ENCODE data around the gene C17orf100. TPM values are rescaled to one million over a fixed set of nuclear protein-coding genes. Genes with fewer than 3 reads are reported as not detected.

Gene C17orf100
- total and polyA plus RNA-seq, 9 of the 15 experiments (the other 6 are each of a cell fraction or from before 2014, with no cell fraction given) = 0.04 to 1.7 (median 0.43) TPM

GRCh38 chr17:6637458-6637840 is 14.1 kb upstream of the C17orf100 start:
- H3K4me1 ChIP-seq (replicated peaks in 1 of 2; ENCODE audit: control insufficient read depth in 2 of 2, insufficient read depth in 2 of 2, low read length in 2 of 2) = peaks cover 8 to 43% of the 10 kb centered on the region in 2 experiments; a peak in 4 of 5 replicates
- intact Hi-C loops (cut with micrococcal nuclease) = no loop called here
- no peaks in the 10 kb centered on the region for H3K9me1 ChIP-seq (ENCODE audit: control insufficient read depth, insufficient read depth, low read length)
- peak overlapping the region in 1 of 2 experiments; percentile 64; a peak in 2 of 4 replicates for H3K9ac ChIP-seq (ENCODE audit: insufficient read depth in 1 of 2, low read depth in 2 of 2, low read length in 2 of 2)
- H3K27ac ChIP-seq (ENCODE audit: extremely low read depth, low read depth, low read length) = no peak overlapping the region
- no peak for FAIRE-seq
- ATAC-seq = no peak
- H3K4me3 ChIP-seq = no peak overlapping the region
- no peaks in the 10 kb centered on the region for H3K27me3 ChIP-seq (ENCODE audit: control insufficient read depth in 2 of 2, insufficient read depth in 2 of 2, low read length in 2 of 2)
- no peaks in the 10 kb centered on the region for H4K20me1 ChIP-seq (replicated peaks; ENCODE audit: control insufficient read depth, insufficient read depth, low read length)
- WGBS (ENCODE audit: insufficient coverage, low coverage, missing lambda C conversion rate) = 88% methylated on average over 4 of the region's 6 CpGs
- in situ Hi-C loops (cut with MboI) = no loop called here
- no peak overlapping the region for H2AFZ ChIP-seq (ENCODE audit: low read depth, low read length)
- TF ChIP-seq SAP30 (IDR thresholded peaks at IDR 0.05; ENCODE audit: borderline replicate concordance, insufficient read depth, low read depth, low read length, poor library complexity, severe bottlenecking) (no peak), POLR2G (IDR thresholded peaks at IDR 0.05; ENCODE audit: low read depth, low read length) (0 out of 2 replicates have a peak, but pooled peaks have one; percentile 16)
- peaks cover 34% of the 10 kb centered on the region for H3K79me2 ChIP-seq (ENCODE audit: control insufficient read depth, insufficient read depth, low read length)
- no peak overlapping the region for H3K4me2 ChIP-seq (ENCODE audit: insufficient read depth, low read length)
- no TSS peak for BruUV-seq (replicated peaks)
- DNase-seq (ENCODE audit: extremely low read depth in 1 of 4, low spot score in 3 of 4) = no peak
- no peaks in the 10 kb centered on the region for H3K9me3 ChIP-seq (replicated peaks; ENCODE audit: control insufficient read depth, insufficient read depth, low read depth, low read length)
- peaks cover 27% of the 10 kb centered on the region for H3K36me3 ChIP-seq (ENCODE audit: control insufficient read depth, insufficient read depth, low read length)
- POLR2A ChIA-PET = interaction anchor here (0.6 to 2.3 kb wide), 3 partner anchors 13 to 110 kb away, joined by 3 to 7 read pairs (median 3); no protein-coding TSS in a partner anchor
- CTCF ChIA-PET (ENCODE audit: low intra/inter-chr PET ratio) = no interaction called here

GRCh38 chr17:6638046-6638908 is 13.3 kb upstream of the C17orf100 start:
- FAIRE-seq = no peak
- peaks cover 42% of the 10 kb centered on the region for H3K79me2 ChIP-seq (ENCODE audit: control insufficient read depth, insufficient read depth, low read length)
- H2AFZ ChIP-seq (ENCODE audit: low read depth, low read length) = no peak overlapping the region
- ATAC-seq = no peak
- CTCF ChIA-PET (ENCODE audit: low intra/inter-chr PET ratio) = no interaction called here
- H3K9ac ChIP-seq (ENCODE audit: insufficient read depth in 1 of 2, low read depth in 2 of 2, low read length in 2 of 2) = peak overlapping the region in 1 of 2 experiments; percentile 97; a peak in 2 of 4 replicates
- H3K36me3 ChIP-seq (ENCODE audit: control insufficient read depth, insufficient read depth, low read length) = peaks cover 27% of the 10 kb centered on the region
- no peaks in the 10 kb centered on the region for H3K9me1 ChIP-seq (ENCODE audit: control insufficient read depth, insufficient read depth, low read length)
- H4K20me1 ChIP-seq (replicated peaks; ENCODE audit: control insufficient read depth, insufficient read depth, low read length) = no peaks in the 10 kb centered on the region
- no TSS peak for BruUV-seq (replicated peaks)
- no peak for DNase-seq (ENCODE audit: extremely low read depth in 1 of 4, low spot score in 3 of 4)
- WGBS (ENCODE audit: insufficient coverage, low coverage, missing lambda C conversion rate) = 83% methylated on average over 16 of the region's 24 CpGs
- intact Hi-C loops (cut with micrococcal nuclease) = no loop called here
- no peaks in the 10 kb centered on the region for H3K27me3 ChIP-seq (ENCODE audit: control insufficient read depth in 2 of 2, insufficient read depth in 2 of 2, low read length in 2 of 2)
- in situ Hi-C loops (cut with MboI) = no loop called here
- H3K4me1 ChIP-seq (replicated peaks in 1 of 2; ENCODE audit: control insufficient read depth in 2 of 2, insufficient read depth in 2 of 2, low read length in 2 of 2) = peaks cover 8 to 43% of the 10 kb centered on the region in 2 experiments; a peak in 4 of 5 replicates
- H3K4me3 ChIP-seq = no peak overlapping the region; the same call in 1 of the 2 replicates
- POLR2A ChIA-PET = interaction anchor here (0.6 to 2.3 kb wide), 4 partner anchors 14 to 379 kb away, joined by 3 to 7 read pairs (median 3); no protein-coding TSS in a partner anchor
- no peaks in the 10 kb centered on the region for H3K9me3 ChIP-seq (replicated peaks; ENCODE audit: control insufficient read depth, insufficient read depth, low read depth, low read length)
- no peak overlapping the region; the same call in 2 of the 3 replicates for H3K27ac ChIP-seq (ENCODE audit: extremely low read depth, low read depth, low read length)
- 0 out of 2 replicates have a peak overlapping the region, but pooled peaks have one; percentile 86 for H3K4me2 ChIP-seq (ENCODE audit: insufficient read depth, low read length)
- no peak for TF ChIP-seq ZNF274 (IDR thresholded peaks at IDR 0.05; ENCODE audit: borderline replicate concordance, low read depth, low read length)
- no peak for TF ChIP-seq USF1 (CRISPR knock-in tag; IDR thresholded peaks at IDR 0.05)
- no peak for TF ChIP-seq RFX7 (CRISPR knock-in tag; IDR thresholded peaks at IDR 0.05)
- TF ChIP-seq KAT7 (CRISPR knock-in tag; IDR thresholded peaks at IDR 0.05; ENCODE audit: borderline replicate concordance) = no peak
- no peak for TF ChIP-seq TCFL5 (CRISPR knock-in tag; conservative IDR thresholded peaks at IDR 0.05)
- TF ChIP-seq CREBBP (IDR thresholded peaks at IDR 0.05; ENCODE audit: low read depth, low read length) = no peak
- no peak for TF ChIP-seq HDGF (IDR thresholded peaks at IDR 0.05)
- no peak for TF ChIP-seq CTCFL (IDR thresholded peaks at IDR 0.05; ENCODE audit: borderline replicate concordance, insufficient read depth, low read depth, low read length, poor library complexity, severe bottlenecking)

Measured in K562 (cell line).